Heart left ventricle (tissue), 16 donors: ENCODE data around the gene ZDHHC11B. TPM values are rescaled to one million over a fixed set of nuclear protein-coding genes. Genes with fewer than 3 reads are reported as not detected.
"Not testable (repeated sequence)": the region's sequence is repeated elsewhere in the genome, so short reads cannot be mapped to it uniquely, and the experiment has no call there.

Experiments
- ATAC-seq, 4 donors: fragments of 200-7000 bp; cut with Tn5 transposase; one replicate each; pipeline ENCODE4 v1.9.1; 2020 to 2022; ENCODE audit warnings: moderate library complexity in 4 of 4, mild to moderate bottlenecking in 3 of 4, moderate number of reproducible peaks in 1 of 4
- DNase-seq, 5 donors: peaks; one replicate each; pipeline ENCODE4 v3.0.0-alpha.2; 2020
- H3K27ac ChIP-seq, 12 donors: fragments of 200-600 bp; sonication (generic) in 4 of 12; one replicate each; pipeline versions ENCODE4 v1.5.0 to v1.8.0; 2016 to 2022; ENCODE audit warnings: mild to moderate bottlenecking in 2 of 12
- H3K27me3 ChIP-seq, 9 donors: fragments of 200-600 bp; sonication (generic) in 2 of 9; one replicate each; pipeline versions ENCODE4 v1.5.1 to v1.8.0; 2016 to 2022; ENCODE audit warnings: mild to moderate bottlenecking in 3 of 9
- H3K36me3 ChIP-seq, 9 donors: fragments of 200-600 bp; sonication (generic) in 2 of 9; one replicate each; pipeline versions ENCODE4 v1.5.0 to v1.8.0; 2018 to 2022; ENCODE audit warnings: mild to moderate bottlenecking in 2 of 9
- H3K4me1 ChIP-seq, 12 donors: fragments of 200-600 bp; sonication (generic) in 4 of 12; one replicate each; pipeline versions ENCODE4 v1.5.0 to v1.8.0; 2016 to 2022; ENCODE audit warnings: mild to moderate bottlenecking in 3 of 12
- H3K4me3 ChIP-seq, 12 donors: fragments of 200-600 bp; sonication (generic) in 4 of 12; one replicate each; pipeline versions ENCODE4 v1.5.0 to v1.8.0; 2017 to 2022; ENCODE audit warnings: mild to moderate bottlenecking in 9 of 12, moderate library complexity in 4 of 12
- H3K9me3 ChIP-seq, 12 donors: fragments of 200-600 bp; sonication (generic) in 4 of 12; one replicate each; pipeline versions ENCODE4 v1.5.0 to v1.8.0; 2016 to 2022; ENCODE audit warnings: mild to moderate bottlenecking in 1 of 12
- POLR2A ChIP-seq, 2 donors: fragments of 450-650 bp; IDR thresholded peaks; one replicate each; pipeline ENCODE4 v1.6.1; 2017; ENCODE audit warnings: antibody characterized with exemption in 2 of 2, mild to moderate bottlenecking in 2 of 2, moderate library complexity in 2 of 2
- WGBS, 4 donors: extraction: QIAGEN DNeasy Blood & Tissue Kit in 2 of 4; methylation state at CpG; one replicate each; pipeline versions ENCODE4 v1.1.5 to v1.1.7; 2013 to 2018; 5-methylcytosine and 5-hydroxymethylcytosine counted together
- intact Hi-C, 10 donors: fragments of 100-400 bp; cut with DNase I; formaldehyde crosslinking; loops; one replicate each; pipeline versions ENCODE4 v1.11.1 to v1.14.2; 2022
- polyA plus RNA-seq, 2 donors: library from polyadenylated mRNA; stranded (reverse); fragments of 200-250 nt; gene quantifications; one replicate each; pipeline ENCODE4 v1.2.3, GENCODE V29; 2013
- total RNA-seq, 9 donors: library from RNA; depleted of rRNA in 2 of 9; stranded (reverse); fragments of >200 nt in 2 of 9; fragmentation: NEBNext Ultra II Directional in 3 of 9; extraction: Animal tissue kit (Norgen Biotek cat#: 25700) in 3 of 9; gene quantifications; one replicate each; pipeline versions ENCODE4 v1.1.0 to v1.2.4, GENCODE V29; 2016 to 2023
- TF ChIP-seq, protein P1 (sequence below), 12 donors: fragments of 200-600 bp; sonication (generic) in 4 of 12; IDR thresholded peaks; one replicate each; pipeline versions ENCODE4 v1.5.0 to v1.8.0; 2018 to 2022; ENCODE audit warnings: antibody characterized with exemption in 12 of 12, mild to moderate bottlenecking in 5 of 12
- donor health status: ischemic (EF 13 %, LVEDD 7.1; RV severe dilation, severe dysfunction).
- donor health status: healthy with polysubstance abuse.
- donor health status: DM: no; HTN: yes; CAD: no.
- donor health status: DM: no; HTN: no; CAD: no.
- donor health status: ischemic (EF 25% LVEDD 6.9; RV normal size, moderate dysfunction).
- donor health status: ischemic (EF 25% LVEDD 5.7; RV mildly dilated, moderate dysfunction).
- donor health status: healthy.
- donor health status: DM: yes; HTN: yes; CAD: no.
- donor health status: ischemic (EF 35%, LVEDD 5.7; RV mildly dilated, moderate dysfunction).
- donor health status: nonischemic (EF 11% LVEDD 7.7; RV severe dilation, severe dysfunction).
- donor health status: DM: yes; HTN: yes; CAD: no.
- donor health status: PGD.
- donor health status: ischemic (EF 29% LVEDD 5.4; RV normal size, mild dysfunction).
- donor health status: nonischemic (EF 23%, LVEDD 6.1; RV moderate dilation, normal function).

Gene ZDHHC11B
- total and polyA plus RNA-seq, 11 donors, result 3.0 to 26.5 (median 8.8) TPM

DNA sequence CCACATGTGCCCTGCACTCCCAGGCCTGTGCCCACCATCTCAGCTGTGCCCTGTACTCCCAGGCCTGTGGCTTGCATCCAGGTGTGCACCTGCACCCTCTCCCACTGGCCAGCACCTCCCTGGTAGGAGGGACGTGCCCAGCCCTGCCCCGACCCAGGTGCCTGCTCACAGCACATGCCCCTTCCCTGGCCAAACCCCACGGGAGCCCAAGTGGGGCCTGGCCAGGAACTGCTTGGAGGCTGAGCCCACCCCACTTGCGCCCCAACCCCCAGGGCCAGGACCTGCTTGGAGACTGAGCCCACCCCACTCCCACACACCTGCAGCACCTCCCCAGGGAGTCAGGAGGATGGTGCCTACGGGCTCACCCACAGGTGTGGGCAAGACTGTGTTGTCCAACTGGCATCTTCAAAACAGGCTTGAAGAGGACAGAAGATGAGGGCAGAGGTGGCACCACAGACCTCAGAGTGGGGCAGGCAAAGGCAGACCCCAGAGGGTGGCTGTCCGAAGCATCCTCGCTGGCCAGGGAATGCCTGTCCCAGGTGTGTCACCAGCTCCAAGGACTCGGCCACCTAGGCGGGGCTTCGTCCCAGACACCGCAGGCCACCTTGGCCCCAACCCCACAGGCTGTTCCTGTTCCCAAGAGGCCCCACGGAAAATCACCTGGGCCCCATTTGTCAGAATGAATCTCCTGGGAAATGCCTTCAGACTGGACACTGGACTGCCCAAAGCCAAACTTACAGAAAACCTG is 10.8 kb downstream of the ZDHHC11B start:
- peaks cover 0 to 10% (median 0%) of the 10 kb centered on the region in 9 donors for H3K36me3 ChIP-seq
- H3K9me3 ChIP-seq, result no peaks in the 10 kb centered on the region
- H3K4me3 ChIP-seq, result no peak overlapping the region
- peak in 4 of 5 donors; percentile 26 to 60 (median 43) for DNase-seq
- 86 to 95% (median 88%) methylated on average over 9 to 12 of the region's 12 CpGs for WGBS, 4 donors
- no peaks in the 10 kb centered on the region for H3K27me3 ChIP-seq
- ATAC-seq, result peak in 1 of 4 donors; percentile 0
- peaks cover 0 to 46% (median 1%) of the 10 kb centered on the region in 12 donors for H3K4me1 ChIP-seq
- H3K27ac ChIP-seq, result no peak overlapping the region
- intact Hi-C loops, result loop anchor here in 3 of 10 donors (5.0 to 10.0 kb wide), 3 partner anchors 89 to 99 kb away; no protein-coding TSS in a partner anchor
- TF ChIP-seq, protein P1, sequence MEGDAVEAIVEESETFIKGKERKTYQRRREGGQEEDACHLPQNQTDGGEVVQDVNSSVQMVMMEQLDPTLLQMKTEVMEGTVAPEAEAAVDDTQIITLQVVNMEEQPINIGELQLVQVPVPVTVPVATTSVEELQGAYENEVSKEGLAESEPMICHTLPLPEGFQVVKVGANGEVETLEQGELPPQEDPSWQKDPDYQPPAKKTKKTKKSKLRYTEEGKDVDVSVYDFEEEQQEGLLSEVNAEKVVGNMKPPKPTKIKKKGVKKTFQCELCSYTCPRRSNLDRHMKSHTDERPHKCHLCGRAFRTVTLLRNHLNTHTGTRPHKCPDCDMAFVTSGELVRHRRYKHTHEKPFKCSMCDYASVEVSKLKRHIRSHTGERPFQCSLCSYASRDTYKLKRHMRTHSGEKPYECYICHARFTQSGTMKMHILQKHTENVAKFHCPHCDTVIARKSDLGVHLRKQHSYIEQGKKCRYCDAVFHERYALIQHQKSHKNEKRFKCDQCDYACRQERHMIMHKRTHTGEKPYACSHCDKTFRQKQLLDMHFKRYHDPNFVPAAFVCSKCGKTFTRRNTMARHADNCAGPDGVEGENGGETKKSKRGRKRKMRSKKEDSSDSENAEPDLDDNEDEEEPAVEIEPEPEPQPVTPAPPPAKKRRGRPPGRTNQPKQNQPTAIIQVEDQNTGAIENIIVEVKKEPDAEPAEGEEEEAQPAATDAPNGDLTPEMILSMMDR (IDR thresholded peaks at IDR 0.05), result no peak
- no peak for TF ChIP-seq POLR2A (IDR thresholded peaks at IDR 0.05)

DNA sequence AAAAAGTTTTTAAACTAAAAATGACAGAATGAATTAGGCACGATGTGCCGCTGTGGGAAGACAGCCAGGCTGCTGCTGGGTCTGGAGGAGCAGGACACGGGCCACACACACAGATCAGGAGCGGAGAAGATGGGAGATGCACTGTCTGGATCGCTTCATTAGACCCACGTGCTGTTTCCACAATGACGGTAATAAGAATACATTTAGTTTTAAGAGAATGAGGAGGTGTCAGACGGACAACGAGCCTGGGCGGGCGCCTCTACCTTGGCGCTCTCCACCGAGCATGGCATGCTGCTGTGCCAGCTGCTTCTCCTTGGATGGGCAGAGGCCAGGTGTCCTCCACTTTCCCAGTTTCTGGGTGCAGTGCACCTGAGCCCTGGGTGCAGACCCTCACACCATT is 11.6 kb downstream of the ZDHHC11B start:
- WGBS, 4 donors, result 80 to 92% (median 81%) methylated on average over 13 of the region's 13 CpGs

DNA sequence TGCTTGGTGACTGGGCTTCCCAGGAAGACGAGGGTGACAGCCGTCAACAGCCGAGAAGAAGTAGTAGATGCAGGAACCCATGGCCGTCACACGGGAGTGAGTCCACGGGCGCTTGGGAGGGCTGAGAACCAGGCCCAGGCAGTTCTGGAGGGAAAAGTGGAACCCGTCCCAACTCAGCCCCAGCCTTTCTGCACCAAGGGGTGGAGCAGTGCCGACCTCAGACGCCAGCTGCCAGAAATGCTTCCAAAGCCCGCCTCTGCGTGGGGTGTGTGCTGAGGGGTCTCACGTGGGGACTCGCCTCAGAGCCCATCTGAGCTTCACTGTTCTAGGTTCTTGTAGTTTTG is 12.0 kb downstream of the ZDHHC11B start:
- ATAC-seq (peak in 1 of 4 donors; percentile 3), DNase-seq (peak in 1 of 5 donors; percentile 24)
- H3K9me3 ChIP-seq, H3K27ac ChIP-seq, H3K27me3 ChIP-seq, H3K4me3 ChIP-seq: not testable (repeated sequence)
- 75 to 100% (median 81%) methylated on average over 2 to 11 of the region's 14 CpGs for WGBS, 4 donors
- H3K4me1 ChIP-seq, result peaks cover 0 to 41% (median 1%) of the 10 kb centered on the region in 12 donors
- peaks cover 0 to 10% (median 0%) of the 10 kb centered on the region in 9 donors for H3K36me3 ChIP-seq
- intact Hi-C loops, result loop anchor here in 3 of 10 donors (5.0 to 10.0 kb wide), 3 partner anchors 88 to 98 kb away; no protein-coding TSS in a partner anchor

More for the DNA sequence above, 11.6 kb downstream of the ZDHHC11B start:
- intact Hi-C loops, result loop anchor here in 3 of 10 donors (5.0 to 10.0 kb wide), 3 partner anchors 88 to 98 kb away; no protein-coding TSS in a partner anchor
- Histone ChIP-seq H3K36me3 (peaks cover 0 to 10% (median 0%) of the 10 kb centered on the region in 9 donors), H3K4me1 (peaks cover 0 to 45% (median 1%) of the 10 kb centered on the region in 12 donors)
- H3K9me3 ChIP-seq, H3K27ac ChIP-seq, H3K27me3 ChIP-seq, ATAC-seq, H3K4me3 ChIP-seq: not testable (repeated sequence)
- peak in 3 of 5 donors; percentile 17 to 26 (median 22) for DNase-seq

DNA sequence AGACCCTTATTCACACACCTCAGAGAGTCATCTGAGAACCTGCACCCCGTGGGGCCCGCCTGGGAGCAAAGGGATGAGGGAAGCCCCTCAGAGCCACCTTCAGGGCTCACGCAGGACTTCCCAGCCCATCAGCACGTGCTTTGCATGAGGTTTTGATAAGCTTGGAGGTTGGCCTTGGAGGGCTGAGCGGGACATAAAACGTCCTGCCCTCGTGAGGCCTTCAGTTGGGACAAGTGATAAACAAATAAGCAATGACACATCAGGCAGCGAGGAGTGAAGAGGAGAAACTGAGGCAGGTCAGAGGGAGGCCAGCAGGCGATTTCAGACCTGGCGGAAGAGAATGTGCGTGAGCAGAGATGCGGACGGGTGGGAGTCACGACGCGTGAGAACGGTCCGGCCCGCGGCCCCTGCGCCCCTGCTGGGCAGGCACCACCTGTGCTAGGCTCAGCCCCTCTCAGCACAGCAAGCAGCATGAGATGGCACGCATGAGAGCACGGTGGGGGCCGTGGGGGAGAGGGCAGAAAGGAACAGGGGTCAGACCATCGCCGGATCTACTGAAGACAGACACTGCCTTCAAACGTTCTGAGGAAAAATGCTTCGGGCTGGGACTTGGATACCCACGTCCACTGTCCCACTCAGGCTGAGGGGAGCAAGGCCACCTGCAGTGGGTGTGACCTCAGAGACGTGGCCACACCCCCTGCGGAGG is 12.5 kb downstream of the ZDHHC11B start:
- peak in 2 of 5 donors; percentile 14 to 18 for DNase-seq
- 79 to 88% (median 80%) methylated on average over 6 to 14 of the region's 31 CpGs for WGBS, 4 donors
- Histone ChIP-seq H3K4me1 (peaks cover 0 to 38% (median 1%) of the 10 kb centered on the region in 12 donors), H3K36me3 (peaks cover 0 to 12% (median 0%) of the 10 kb centered on the region in 9 donors)
- H3K27ac ChIP-seq, H3K27me3 ChIP-seq, H3K4me3 ChIP-seq, H3K9me3 ChIP-seq, ATAC-seq: not testable (repeated sequence)
- intact Hi-C loops, result loop anchor here in 3 of 10 donors (5.0 to 10.0 kb wide), 3 partner anchors 87 to 97 kb away; no protein-coding TSS in a partner anchor

DNA sequence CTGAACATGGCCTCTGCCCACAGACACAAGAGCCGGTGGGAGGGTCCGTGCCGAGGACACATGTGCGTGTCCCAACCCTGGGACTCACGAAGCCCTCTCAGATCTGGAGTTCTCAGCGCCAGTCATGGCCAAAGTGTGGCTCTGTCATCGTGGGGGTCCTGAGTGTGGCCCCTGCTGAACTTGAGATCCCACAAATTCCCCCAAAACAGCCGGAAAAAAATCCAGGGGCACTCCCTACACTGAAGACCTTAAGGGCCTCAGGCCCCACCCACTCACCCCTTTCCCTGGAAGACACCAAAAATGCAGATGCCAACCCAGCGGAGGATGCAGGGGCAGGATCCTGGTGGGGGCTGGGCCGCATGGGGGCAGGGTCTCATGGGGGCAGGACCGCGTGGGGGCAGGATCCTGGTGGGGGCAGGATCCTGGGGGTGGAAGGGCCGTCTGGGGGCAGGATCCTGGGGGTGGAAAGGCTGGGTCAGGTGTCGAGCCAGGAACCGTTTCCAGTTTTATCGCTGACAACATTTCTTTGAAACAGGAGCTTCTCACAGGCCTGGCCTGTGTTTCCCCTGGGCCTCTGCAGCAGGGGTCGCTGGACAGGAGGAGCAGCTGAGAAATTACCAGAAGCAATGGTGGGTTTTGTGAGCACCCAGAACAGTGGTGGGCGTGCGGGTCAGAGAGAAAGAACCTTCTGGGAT is 13.3 kb downstream of the ZDHHC11B start:
- WGBS, 4 donors, result 84 to 90% (median 87%) methylated on average over 13 to 19 of the region's 19 CpGs
- H3K4me3 ChIP-seq, H3K9me3 ChIP-seq, H3K27me3 ChIP-seq, ATAC-seq, H3K27ac ChIP-seq: not testable (repeated sequence)
- H3K4me1 ChIP-seq, result peaks cover 0 to 30% (median 1%) of the 10 kb centered on the region in 12 donors
- intact Hi-C loops, result loop anchor here in 3 of 10 donors (5.0 to 10.0 kb wide), 3 partner anchors 86 to 96 kb away; no protein-coding TSS in a partner anchor
- DNase-seq, result peak in 3 of 5 donors; percentile 20 to 39 (median 27)
- peaks cover 0 to 14% (median under 1%) of the 10 kb centered on the region in 9 donors for H3K36me3 ChIP-seq

DNA sequence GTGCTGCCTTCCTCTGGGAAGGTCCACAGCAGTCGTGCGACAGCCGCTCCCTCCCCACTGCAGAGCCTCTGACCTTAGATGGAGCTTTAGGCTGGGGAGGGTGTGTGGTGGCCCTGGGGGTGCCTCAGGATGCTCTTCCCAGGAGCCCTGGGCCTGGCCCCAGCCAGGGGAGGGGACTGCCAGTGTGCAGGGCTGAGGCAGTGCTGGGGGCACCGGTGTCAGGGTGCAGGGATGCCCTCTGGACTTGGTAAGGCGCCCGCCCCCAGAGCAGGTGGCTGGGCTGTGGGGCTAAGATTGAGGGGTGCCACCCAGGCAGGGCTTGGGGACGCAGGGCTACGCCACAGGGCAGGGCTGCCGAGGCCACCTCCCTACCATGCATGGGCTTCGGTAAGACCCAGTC is 13.9 kb downstream of the ZDHHC11B start:
- H3K4me1 ChIP-seq, result peaks cover 0 to 24% (median 0%) of the 10 kb centered on the region in 12 donors
- H3K9me3 ChIP-seq, H3K27me3 ChIP-seq, H3K4me3 ChIP-seq, H3K27ac ChIP-seq: not testable (repeated sequence)
- peak in 2 of 4 donors; percentile 1 to 2 for ATAC-seq
- 92 to 96% (median 93%) methylated on average over 3 to 10 of the region's 10 CpGs for WGBS, 4 donors
- intact Hi-C loops, result loop anchor here in 3 of 10 donors (5.0 to 10.0 kb wide), 3 partner anchors 86 to 96 kb away; no protein-coding TSS in a partner anchor
- DNase-seq, result peak in 4 of 5 donors; percentile 18 to 36 (median 30)
- peaks cover 0 to 20% (median 2%) of the 10 kb centered on the region in 9 donors for H3K36me3 ChIP-seq

DNA sequence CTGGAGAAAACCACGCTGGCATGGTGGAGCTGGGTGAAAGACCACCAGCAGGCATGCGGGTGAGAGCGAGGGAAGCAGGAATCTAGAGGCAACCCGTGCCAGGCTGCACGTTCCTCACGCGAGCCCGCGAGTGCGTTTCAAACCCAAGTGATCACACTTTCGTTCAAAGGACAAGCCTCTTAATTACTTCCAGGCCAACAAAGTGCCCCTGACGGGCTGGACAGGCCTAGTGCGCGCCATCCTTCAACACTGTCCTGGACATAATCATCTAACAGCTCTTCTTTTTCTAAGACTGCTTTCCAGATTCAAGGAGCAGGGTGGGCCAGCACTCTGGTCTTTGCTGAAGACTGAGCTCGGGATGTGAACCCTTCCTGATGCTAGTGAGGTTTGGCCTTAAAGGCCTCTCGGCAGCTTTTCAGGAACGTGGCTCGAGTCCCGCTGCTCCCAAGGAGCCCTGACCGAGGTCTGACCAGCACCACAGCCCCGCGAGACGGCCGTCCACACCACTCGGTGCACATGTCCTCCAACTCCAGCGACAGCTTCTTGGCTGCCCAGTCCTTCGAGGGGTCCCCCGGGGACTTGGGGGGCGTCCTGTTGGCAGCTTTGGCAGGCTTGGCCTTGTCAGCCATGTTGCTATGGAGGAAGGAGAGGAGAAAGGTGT is 14.9 kb downstream of the ZDHHC11B start:
- DNase-seq (peak in 4 of 5 donors; percentile 20 to 33 (median 24)), ATAC-seq (peak in 2 of 4 donors; percentile 6 to 11)
- not testable (repeated sequence) for H3K9me3 ChIP-seq, H3K4me3 ChIP-seq, H3K27me3 ChIP-seq, H3K27ac ChIP-seq
- intact Hi-C loops, result loop anchor here in 6 of 10 donors (5.0 to 10.0 kb wide), 4 partner anchors 75 to 95 kb away; no protein-coding TSS in a partner anchor
- Histone ChIP-seq H3K4me1 (peaks cover 0 to 16% (median 0%) of the 10 kb centered on the region in 12 donors), H3K36me3 (peaks cover 0 to 23% (median 2%) of the 10 kb centered on the region in 9 donors)
- 75 to 88% (median 80%) methylated on average over 26 to 29 of the region's 29 CpGs for WGBS, 4 donors
